HUES64 (cell line): ENCODE measurements around the gene FBN1.

Source experiments
- H3K27ac ChIP-seq: 2 replicates; pipeline ENCODE4 v1.7.0; 2013; ENCODE audit warnings: low read depth, low read length, inconsistent platforms
- H3K27me3 ChIP-seq: 2 replicates; pipeline ENCODE4 v1.6.1; 2013; ENCODE audit warnings: mild to moderate bottlenecking, low read length; ENCODE audit not compliant: insufficient read depth
- H3K36me3 ChIP-seq: 2 replicates; pipeline ENCODE4 v1.6.1; 2013; ENCODE audit warnings: mild to moderate bottlenecking, low read length; ENCODE audit not compliant: insufficient read depth
- H3K4me1 ChIP-seq: 2 replicates; pipeline ENCODE4 v1.6.1; 2013; ENCODE audit warnings: mild to moderate bottlenecking, low read length, moderate library complexity; ENCODE audit not compliant: insufficient read depth
- H3K4me3 ChIP-seq: 2 replicates; pipeline ENCODE4 v1.5.1; 2013; ENCODE audit warnings: mild to moderate bottlenecking, low read length, moderate library complexity
- H3K9ac ChIP-seq: 2 replicates; pipeline ENCODE4 v1.6.1; 2013; ENCODE audit warnings: mild to moderate bottlenecking, low read depth, low read length
- H3K9me3 ChIP-seq: 2 replicates; pipeline ENCODE4 v1.6.1; 2013; ENCODE audit warnings: low read depth, low read length; ENCODE audit not compliant: insufficient read depth
- WGBS: fragments of 150-250, 120-280 bp; methylation state at CpG from one replicate; pipeline ENCODE4 v1.1.7; 2013; ENCODE audit warnings: missing lambda C conversion rate; 5-methylcytosine and 5-hydroxymethylcytosine counted together

FBN1 gene

GRCh38 chr15:48409623-48410022 is 235.9 kb downstream of the FBN1 start:
- Histone ChIP-seq H3K27ac (no peak overlapping the region), H3K27me3 (no peaks in the 10 kb centered on the region), H3K9ac (no peak overlapping the region), H3K9me3 (no peaks in the 10 kb centered on the region), H3K4me1 (no peaks in the 10 kb centered on the region), H3K4me3 (no peak overlapping the region), H3K36me3 (no peaks in the 10 kb centered on the region; the same call in 1 of the 2 replicates)
- WGBS = 90% methylated on average over 1 of the region's 2 CpGs

- no peak overlapping the region for H3K9ac ChIP-seq
- H3K36me3 ChIP-seq = no peaks in the 10 kb centered on the region; the same call in 1 of the 2 replicates
These were observed 237.2 kb downstream of the FBN1 start for GRCh38 chr15:48408327-48408726.

GRCh38 chr15:48407646-48408045 is 237.9 kb downstream of the FBN1 start:
- no peaks in the 10 kb centered on the region; the same call in 1 of the 2 replicates for H3K36me3 ChIP-seq
- H3K4me1 ChIP-seq = no peaks in the 10 kb centered on the region

More at GRCh38 chr15:48408327-48408726, 237.2 kb downstream of the FBN1 start:
- H3K27ac ChIP-seq = no peak overlapping the region
- no peak overlapping the region for H3K4me3 ChIP-seq
- H3K4me1 ChIP-seq = no peaks in the 10 kb centered on the region
- no peaks in the 10 kb centered on the region for H3K27me3 ChIP-seq
- H3K9me3 ChIP-seq = no peaks in the 10 kb centered on the region

GRCh38 chr15:48406911-48407310 is 238.6 kb downstream of the FBN1 start:
- H3K9ac ChIP-seq = no peak overlapping the region
- H3K36me3 ChIP-seq = no peaks in the 10 kb centered on the region; the same call in 1 of the 2 replicates
- no CpG with 5 or more reads among the region's 1 CpG for WGBS
- no peak overlapping the region for H3K27ac ChIP-seq
- no peaks in the 10 kb centered on the region for H3K27me3 ChIP-seq
- H3K4me3 ChIP-seq = no peak overlapping the region
- no peaks in the 10 kb centered on the region for H3K4me1 ChIP-seq
- no peaks in the 10 kb centered on the region for H3K9me3 ChIP-seq

More at GRCh38 chr15:48407646-48408045, 237.9 kb downstream of the FBN1 start:
- H3K4me3 ChIP-seq = no peak overlapping the region
- H3K27me3 ChIP-seq = no peaks in the 10 kb centered on the region
- WGBS = 100% methylated on average over 1 of the region's 1 CpG
- no peaks in the 10 kb centered on the region for H3K9me3 ChIP-seq
- no peak overlapping the region for H3K9ac ChIP-seq
- H3K27ac ChIP-seq = no peak overlapping the region

GRCh38 chr15:48406266-48406891 is 239.1 kb downstream of the FBN1 start:
- Histone ChIP-seq H3K4me1 (no peaks in the 10 kb centered on the region), H3K27me3 (no peaks in the 10 kb centered on the region), H3K4me3 (no peak overlapping the region), H3K9me3 (no peaks in the 10 kb centered on the region), H3K36me3 (no peaks in the 10 kb centered on the region; the same call in 1 of the 2 replicates), H3K9ac (no peak overlapping the region), H3K27ac (no peak overlapping the region)
- WGBS = 93% methylated on average over 8 of the region's 8 CpGs

- Histone ChIP-seq H3K36me3 (no peaks in the 10 kb centered on the region), H3K4me3 (no peak overlapping the region), H3K4me1 (no peaks in the 10 kb centered on the region), H3K27me3 (no peaks in the 10 kb centered on the region), H3K27ac (no peak overlapping the region), H3K9me3 (no peaks in the 10 kb centered on the region), H3K9ac (no peak overlapping the region)
- 93% methylated on average over 6 of the region's 6 CpGs for WGBS
These were observed 242.9 kb downstream of the FBN1 start for GRCh38 chr15:48402427-48403177.

- no peak overlapping the region for H3K27ac ChIP-seq
- H3K9ac ChIP-seq = no peak overlapping the region
- no peaks in the 10 kb centered on the region for H3K9me3 ChIP-seq
- no peaks in the 10 kb centered on the region for H3K27me3 ChIP-seq
- H3K4me3 ChIP-seq = no peak overlapping the region
- no peaks in the 10 kb centered on the region for H3K36me3 ChIP-seq
- 88% methylated on average over 2 of the region's 2 CpGs for WGBS
- H3K4me1 ChIP-seq = no peaks in the 10 kb centered on the region
These were observed 245.4 kb downstream of the FBN1 start for GRCh38 chr15:48400086-48400485.

GRCh38 chr15:48397841-48398240 is 247.7 kb downstream of the FBN1 start:
- Histone ChIP-seq H3K36me3 (no peaks in the 10 kb centered on the region), H3K9ac (no peak overlapping the region), H3K27me3 (no peaks in the 10 kb centered on the region), H3K27ac (no peak overlapping the region), H3K4me1 (no peaks in the 10 kb centered on the region), H3K9me3 (no peaks in the 10 kb centered on the region), H3K4me3 (no peak overlapping the region)
- 88% methylated on average over 5 of the region's 5 CpGs for WGBS

GRCh38 chr15:48396020-48396419 is 249.5 kb downstream of the FBN1 start:
- Histone ChIP-seq H3K4me1 (no peaks in the 10 kb centered on the region), H3K9ac (no peak overlapping the region), H3K27ac (no peak overlapping the region), H3K9me3 (no peaks in the 10 kb centered on the region), H3K4me3 (no peak overlapping the region), H3K36me3 (no peaks in the 10 kb centered on the region), H3K27me3 (no peaks in the 10 kb centered on the region)
- 85% methylated on average over 5 of the region's 5 CpGs for WGBS

- no peaks in the 10 kb centered on the region for H3K9me3 ChIP-seq
- H3K9ac ChIP-seq = no peak overlapping the region
- WGBS = 92% methylated on average over 5 of the region's 5 CpGs
- no peaks in the 10 kb centered on the region for H3K4me1 ChIP-seq
- H3K27me3 ChIP-seq = no peaks in the 10 kb centered on the region
- H3K4me3 ChIP-seq = no peak overlapping the region
- no peak overlapping the region for H3K27ac ChIP-seq
- H3K36me3 ChIP-seq = no peaks in the 10 kb centered on the region
These were observed 249.9 kb downstream of the FBN1 start for GRCh38 chr15:48395521-48396011.

- 92% methylated on average over 4 of the region's 4 CpGs for WGBS
- H3K36me3 ChIP-seq = no peaks in the 10 kb centered on the region
- H3K9ac ChIP-seq = no peak overlapping the region
- no peak overlapping the region for H3K27ac ChIP-seq
- H3K27me3 ChIP-seq = no peaks in the 10 kb centered on the region
- H3K4me1 ChIP-seq = no peaks in the 10 kb centered on the region
- H3K4me3 ChIP-seq = no peak overlapping the region
- H3K9me3 ChIP-seq = no peaks in the 10 kb centered on the region
These were observed 250.5 kb downstream of the FBN1 start for GRCh38 chr15:48394970-48395369.
